AG09309 (cell line): ENCODE results near the gene SLC38A11.

Source experiments
- DNase-seq: peaks from one replicate; pipeline ENCODE4 v3.0.0-alpha.2; 2010; ENCODE audit warnings: low read depth
- H3K4me3 ChIP-seq: 2 replicates; pipeline ENCODE4 v1.5.1; 2011; ENCODE audit warnings: mild to moderate bottlenecking, low read depth, low read length, moderate library complexity; ENCODE audit not compliant: control insufficient read depth
- TF ChIP-seq, protein P1 (sequence below): IDR thresholded peaks from 2 replicates; pipeline ENCODE4 v1.5.1; 2011; ENCODE audit warnings: mild to moderate bottlenecking, low read depth, low read length, inconsistent platforms; ENCODE audit not compliant: insufficient read depth, control insufficient read depth; ENCODE audit errors: missing control alignments

The SLC38A11 gene

DNA sequence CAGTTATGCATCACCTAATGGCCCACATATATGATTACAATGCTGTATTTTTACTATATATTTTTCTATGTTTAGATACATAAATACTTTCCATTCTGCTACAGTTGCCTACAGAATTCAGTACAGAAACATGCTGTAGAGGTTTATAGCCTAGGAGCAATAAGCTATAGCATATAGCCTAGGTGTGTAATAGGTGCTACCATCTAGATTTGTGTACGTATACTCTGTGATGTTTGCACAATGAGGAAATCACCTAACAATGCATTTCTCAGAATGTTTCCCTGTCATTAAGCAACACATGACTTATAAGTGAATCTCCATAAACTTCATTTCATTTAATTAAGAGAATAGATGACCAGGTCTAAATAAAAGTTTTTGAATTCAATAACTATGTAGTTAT, 43.5 kb downstream of the SLC38A11 start:
- TF ChIP-seq, protein P1, sequence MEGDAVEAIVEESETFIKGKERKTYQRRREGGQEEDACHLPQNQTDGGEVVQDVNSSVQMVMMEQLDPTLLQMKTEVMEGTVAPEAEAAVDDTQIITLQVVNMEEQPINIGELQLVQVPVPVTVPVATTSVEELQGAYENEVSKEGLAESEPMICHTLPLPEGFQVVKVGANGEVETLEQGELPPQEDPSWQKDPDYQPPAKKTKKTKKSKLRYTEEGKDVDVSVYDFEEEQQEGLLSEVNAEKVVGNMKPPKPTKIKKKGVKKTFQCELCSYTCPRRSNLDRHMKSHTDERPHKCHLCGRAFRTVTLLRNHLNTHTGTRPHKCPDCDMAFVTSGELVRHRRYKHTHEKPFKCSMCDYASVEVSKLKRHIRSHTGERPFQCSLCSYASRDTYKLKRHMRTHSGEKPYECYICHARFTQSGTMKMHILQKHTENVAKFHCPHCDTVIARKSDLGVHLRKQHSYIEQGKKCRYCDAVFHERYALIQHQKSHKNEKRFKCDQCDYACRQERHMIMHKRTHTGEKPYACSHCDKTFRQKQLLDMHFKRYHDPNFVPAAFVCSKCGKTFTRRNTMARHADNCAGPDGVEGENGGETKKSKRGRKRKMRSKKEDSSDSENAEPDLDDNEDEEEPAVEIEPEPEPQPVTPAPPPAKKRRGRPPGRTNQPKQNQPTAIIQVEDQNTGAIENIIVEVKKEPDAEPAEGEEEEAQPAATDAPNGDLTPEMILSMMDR: no peak
- DNase-seq: no peak
- H3K4me3 ChIP-seq: no peak overlapping the region

DNA sequence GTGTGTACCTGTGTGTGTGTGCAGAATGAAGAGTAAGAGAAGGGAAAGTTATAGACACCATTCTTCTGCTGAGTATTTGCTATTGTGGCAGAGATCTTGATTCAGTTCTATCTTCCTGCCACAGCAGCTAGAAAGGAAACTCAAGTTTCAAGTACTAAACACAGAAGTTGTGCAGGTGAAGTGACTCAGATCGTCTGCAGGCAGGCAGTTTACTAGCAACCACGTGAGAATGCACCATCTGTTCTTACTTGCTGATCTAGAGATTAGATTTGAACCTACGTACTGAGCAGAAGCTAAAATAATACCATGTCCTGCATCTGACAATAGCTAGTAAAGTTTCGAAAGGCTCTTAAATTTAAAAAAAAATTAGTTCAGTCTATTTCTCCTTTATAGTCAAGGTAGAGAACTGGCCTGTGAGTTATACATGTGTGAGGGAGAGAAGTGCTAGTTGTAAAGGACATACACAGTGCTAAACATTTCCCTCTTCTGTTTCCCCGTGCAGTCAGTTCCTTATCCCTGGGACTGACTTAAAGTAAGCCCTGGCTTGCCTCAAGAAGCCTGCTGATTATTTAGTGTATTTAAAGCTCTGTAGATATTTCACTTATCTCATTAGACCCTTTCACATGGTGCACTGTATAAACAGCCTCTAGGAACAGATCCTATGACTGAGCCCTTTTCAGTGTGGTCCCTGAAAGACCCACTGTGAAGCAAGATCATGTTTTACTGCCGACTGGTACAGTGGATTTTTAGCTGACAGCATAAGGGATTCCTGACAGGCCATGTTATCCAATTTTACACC, 45.0 kb downstream of the SLC38A11 start:
- TF ChIP-seq, protein P1: no peak
- DNase-seq: peak; percentile 55
- no peak overlapping the region for H3K4me3 ChIP-seq

DNA sequence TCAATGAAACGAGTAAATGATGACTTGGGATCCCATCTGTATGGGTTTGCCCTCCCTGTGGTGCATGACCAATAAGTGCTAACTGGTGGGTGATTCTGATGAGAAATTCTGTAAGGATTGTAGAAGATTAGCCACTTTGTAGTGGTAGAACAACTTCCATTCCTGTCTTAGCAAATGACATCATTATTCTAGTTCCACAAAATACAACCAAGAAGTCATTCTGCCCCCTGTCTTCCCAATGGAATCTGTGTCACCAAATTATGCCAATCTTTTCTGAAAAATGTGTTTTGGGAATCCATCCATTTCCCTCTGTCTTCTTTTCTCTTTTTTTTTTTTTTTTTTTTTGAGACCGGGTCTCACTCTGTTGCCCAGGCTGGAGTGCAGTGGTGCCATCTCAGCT, 48.4 kb downstream of the SLC38A11 start:
- no peak for DNase-seq
- no peak overlapping the region for H3K4me3 ChIP-seq
- TF ChIP-seq, protein P1: no peak

DNA sequence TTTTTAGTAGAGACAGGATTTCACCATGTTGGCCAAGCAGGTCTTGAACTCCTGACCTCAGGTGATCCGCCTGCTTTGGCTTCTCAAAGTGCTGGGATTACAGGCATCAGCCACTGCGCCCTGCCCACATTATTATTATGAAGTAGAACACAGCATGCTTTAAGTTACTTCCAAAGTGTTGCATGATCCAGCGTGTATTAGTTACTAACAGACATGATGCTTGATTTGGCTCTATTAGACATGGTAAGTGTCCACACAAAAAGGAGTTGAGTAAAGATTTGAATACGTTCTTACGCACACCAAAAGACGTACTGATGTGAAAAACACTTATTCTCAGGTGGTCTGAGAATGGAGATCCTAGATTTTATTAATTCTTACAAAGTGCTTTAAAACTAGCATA, 50.0 kb downstream of the SLC38A11 start:
- no peak for DNase-seq
- TF ChIP-seq, protein P1: no peak
- no peak overlapping the region for H3K4me3 ChIP-seq

DNA sequence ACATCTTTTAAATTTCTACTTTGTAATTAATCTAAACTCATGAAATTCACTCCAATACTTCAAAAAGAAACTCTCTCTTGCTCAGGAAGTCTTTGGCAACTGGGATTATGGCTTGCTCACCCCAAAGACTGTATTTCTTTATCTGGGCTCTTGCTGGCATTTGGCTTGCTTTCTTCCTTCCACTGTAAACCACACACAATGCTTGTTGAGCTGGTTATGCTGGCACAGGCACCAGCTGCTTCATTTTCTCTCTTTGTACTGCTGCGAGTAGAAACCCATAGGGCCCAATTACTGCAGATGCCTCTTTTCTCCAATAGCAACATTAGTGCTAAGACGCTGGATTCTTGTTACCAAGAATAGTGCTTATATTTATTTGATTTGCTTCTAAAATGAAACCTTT, 51.4 kb downstream of the SLC38A11 start:
- no peak for DNase-seq
- no peak overlapping the region for H3K4me3 ChIP-seq
- TF ChIP-seq, protein P1: no peak

DNA sequence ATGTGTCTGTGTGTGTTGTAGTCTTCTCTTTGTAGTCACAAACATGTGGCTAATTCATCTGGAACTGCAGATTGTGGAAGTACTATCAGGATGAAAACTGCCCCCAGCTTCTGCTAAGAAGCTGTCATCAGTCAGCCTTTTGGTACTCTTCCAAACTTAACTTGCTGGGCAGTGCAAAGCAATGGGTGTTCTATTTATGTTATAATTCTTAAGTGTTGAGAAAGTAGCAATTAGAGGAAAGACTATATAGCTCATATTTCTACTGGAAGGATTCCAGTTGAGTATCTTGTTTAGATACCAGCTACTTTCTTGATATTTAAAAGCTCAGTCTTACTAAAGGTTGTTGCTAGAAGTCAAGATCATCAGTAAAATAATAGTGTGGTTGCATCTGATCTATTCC, 52.1 kb downstream of the SLC38A11 start:
- TF ChIP-seq, protein P1: no peak
- peak; percentile 40 for DNase-seq
- no peak overlapping the region for H3K4me3 ChIP-seq

DNA sequence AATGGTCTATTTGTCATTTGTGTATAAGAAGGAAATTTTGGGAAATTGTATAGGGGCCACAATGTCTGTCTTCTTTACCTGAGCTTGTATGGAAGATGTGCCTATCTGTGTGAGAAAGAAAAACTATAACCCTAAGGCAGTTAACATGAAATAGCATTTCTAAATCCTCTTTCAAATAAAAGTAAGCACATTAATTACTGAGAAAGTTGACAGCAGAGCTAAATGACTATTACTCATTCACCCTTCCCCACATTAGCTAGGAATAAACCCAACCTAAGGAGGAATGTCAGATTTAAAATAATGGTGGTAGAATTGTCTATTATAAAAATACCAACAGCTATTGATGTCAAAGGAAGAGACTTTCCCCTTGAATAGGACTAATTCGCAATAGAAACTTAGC, 56.2 kb downstream of the SLC38A11 start:
- TF ChIP-seq, protein P1: no peak
- no peak overlapping the region for H3K4me3 ChIP-seq
- DNase-seq: no peak
